Naive B cell (primary cell): ENCODE measurements around the gene NRDE2. TPM values are rescaled to one million over a fixed set of nuclear protein-coding genes. Genes with fewer than 3 reads are reported as not detected.
A peak's percentile ranks its signal among the peaks of the same experiment; 100 is the strongest.

Source experiments
- ATAC-seq, 2 donors: fragments of 150-1000 bp; cut with Tn5 transposase; 2 replicates each; pipeline ENCODE4 v1.10.0; 2021; ENCODE audit warnings: low read depth in 2 of 2, mild to moderate bottlenecking in 2 of 2, moderate library complexity in 2 of 2
- DNase-seq: peaks from one replicate; pipeline ENCODE4 v3.0.0; 2022
- H3K27ac Mint-ChIP-seq, 6 donors: one replicate each; pipeline ENCODE4 v1.8.0; 2020 to 2022; ENCODE audit warnings: mild to moderate bottlenecking in 6 of 6, mixed read lengths in 6 of 6, moderate library complexity in 5 of 6, inconsistent platforms in 2 of 6
- H3K27me3 Mint-ChIP-seq, 3 donors: one replicate each; pipeline ENCODE4 v1.8.0; 2021 to 2022; ENCODE audit warnings: mixed read lengths in 3 of 3, mild to moderate bottlenecking in 1 of 3
- H3K36me3 Mint-ChIP-seq, 2 donors: one replicate each; pipeline ENCODE4 v1.8.0; 2020 to 2022; ENCODE audit warnings: mixed read lengths in 2 of 2, inconsistent platforms in 1 of 2, mild to moderate bottlenecking in 1 of 2
- H3K4me1 Mint-ChIP-seq, 3 donors: one replicate each; pipeline ENCODE4 v1.8.0; 2020 to 2022; ENCODE audit warnings: mixed read lengths in 3 of 3, inconsistent platforms in 1 of 3, mild to moderate bottlenecking in 1 of 3, moderate library complexity in 1 of 3
- H3K4me3 Mint-ChIP-seq, 8 donors: one replicate each; pipeline ENCODE4 v1.8.0; 2020 to 2022; ENCODE audit warnings: mild to moderate bottlenecking in 8 of 8, mixed read lengths in 8 of 8, moderate library complexity in 8 of 8, inconsistent platforms in 2 of 8
- H3K9me3 Mint-ChIP-seq, 7 donors: one replicate each; pipeline ENCODE4 v1.8.0; 2020 to 2022; ENCODE audit warnings: mixed read lengths in 7 of 7, mild to moderate bottlenecking in 5 of 7, inconsistent platforms in 2 of 7, moderate library complexity in 1 of 7
- polyA plus RNA-seq, 6 donors: library from polyadenylated mRNA; unstranded; fragments of 300-500 nt; fragmentation: Illumina TruSeq; gene quantifications; one replicate each; pipeline ENCODE4 v1.2.3, GENCODE V29; 2021; ENCODE audit warnings: low read depth in 6 of 6

Gene NRDE2, protein sequence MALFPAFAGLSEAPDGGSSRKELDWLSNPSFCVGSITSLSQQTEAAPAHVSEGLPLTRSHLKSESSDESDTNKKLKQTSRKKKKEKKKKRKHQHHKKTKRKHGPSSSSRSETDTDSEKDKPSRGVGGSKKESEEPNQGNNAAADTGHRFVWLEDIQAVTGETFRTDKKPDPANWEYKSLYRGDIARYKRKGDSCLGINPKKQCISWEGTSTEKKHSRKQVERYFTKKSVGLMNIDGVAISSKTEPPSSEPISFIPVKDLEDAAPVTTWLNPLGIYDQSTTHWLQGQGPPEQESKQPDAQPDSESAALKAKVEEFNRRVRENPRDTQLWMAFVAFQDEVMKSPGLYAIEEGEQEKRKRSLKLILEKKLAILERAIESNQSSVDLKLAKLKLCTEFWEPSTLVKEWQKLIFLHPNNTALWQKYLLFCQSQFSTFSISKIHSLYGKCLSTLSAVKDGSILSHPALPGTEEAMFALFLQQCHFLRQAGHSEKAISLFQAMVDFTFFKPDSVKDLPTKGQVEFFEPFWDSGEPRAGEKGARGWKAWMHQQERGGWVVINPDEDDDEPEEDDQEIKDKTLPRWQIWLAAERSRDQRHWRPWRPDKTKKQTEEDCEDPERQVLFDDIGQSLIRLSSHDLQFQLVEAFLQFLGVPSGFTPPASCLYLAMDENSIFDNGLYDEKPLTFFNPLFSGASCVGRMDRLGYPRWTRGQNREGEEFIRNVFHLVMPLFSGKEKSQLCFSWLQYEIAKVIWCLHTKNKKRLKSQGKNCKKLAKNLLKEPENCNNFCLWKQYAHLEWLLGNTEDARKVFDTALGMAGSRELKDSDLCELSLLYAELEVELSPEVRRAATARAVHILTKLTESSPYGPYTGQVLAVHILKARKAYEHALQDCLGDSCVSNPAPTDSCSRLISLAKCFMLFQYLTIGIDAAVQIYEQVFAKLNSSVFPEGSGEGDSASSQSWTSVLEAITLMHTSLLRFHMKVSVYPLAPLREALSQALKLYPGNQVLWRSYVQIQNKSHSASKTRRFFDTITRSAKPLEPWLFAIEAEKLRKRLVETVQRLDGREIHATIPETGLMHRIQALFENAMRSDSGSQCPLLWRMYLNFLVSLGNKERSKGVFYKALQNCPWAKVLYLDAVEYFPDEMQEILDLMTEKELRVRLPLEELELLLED
- 10 to 100 TPM in 5 of 6 donors, 1 to 10 TPM in 1; 9.9 to 21.0 (median 15.2) TPM for polyA plus RNA-seq

DNA sequence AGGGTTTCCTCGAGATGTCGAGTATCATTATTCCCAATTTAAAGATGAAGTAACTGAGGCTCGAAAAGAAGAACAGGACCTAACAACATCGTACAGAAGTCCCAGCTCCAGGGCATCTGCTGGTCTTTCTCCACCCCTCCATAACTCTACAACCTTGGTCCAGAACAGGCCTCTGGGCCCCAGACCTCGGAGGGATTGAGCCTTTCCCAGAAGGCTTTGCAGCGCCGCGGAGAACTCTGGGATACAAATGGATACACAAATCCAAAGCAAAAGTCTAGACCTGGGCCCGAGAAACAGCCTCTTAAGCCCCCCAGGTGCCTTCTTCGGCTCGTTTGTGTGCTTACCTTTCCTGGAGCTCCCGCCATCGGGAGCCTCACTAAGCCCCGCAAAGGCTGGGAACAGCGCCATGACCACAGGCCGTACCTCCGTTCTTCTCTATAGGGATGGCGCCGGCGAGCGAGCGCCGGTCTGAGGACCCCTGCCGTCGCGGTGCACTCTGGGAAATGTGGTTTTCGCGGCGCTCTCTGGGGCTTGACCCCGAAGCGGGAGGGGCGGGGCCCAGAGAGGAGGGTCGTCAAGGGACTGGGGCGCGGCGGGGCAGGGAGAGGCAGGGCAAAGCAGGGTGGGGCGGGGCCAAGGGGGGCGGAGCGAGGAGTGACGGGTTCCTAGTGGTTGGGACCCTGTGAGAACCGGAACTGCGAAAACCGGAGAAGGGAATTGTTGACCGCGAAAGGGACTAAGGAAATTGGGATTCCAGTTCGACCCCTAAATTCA lies at the start of gene NRDE2:
NRDE2 (minus strand) TSS at position 445 of the 774 bp plus-strand sequence; CDS start at position 408, 37 bp downstream.
- H3K9me3 Mint-ChIP-seq = peaks cover 0 to 2% (median 0%) of the 10 kb centered on the region in 7 donors
- peak within 1 kb of the TSS; percentile 87 to 98 (median 96) for H3K4me3 Mint-ChIP-seq
- ATAC-seq = peak; percentile 96
- H3K27me3 Mint-ChIP-seq = peaks cover 7 to 16% (median 16%) of the 10 kb centered on the region in 3 donors
- DNase-seq = peak; percentile 92
- H3K4me1 Mint-ChIP-seq = peaks cover 12 to 25% (median 18%) of the 10 kb centered on the region in 3 donors
- H3K27ac Mint-ChIP-seq = peak within 1 kb of the TSS; percentile 93 to 98 (median 96)
- no peaks in the 10 kb centered on the region for H3K36me3 Mint-ChIP-seq

- DNase-seq = no peak
- Mint-ChIP-seq H3K4me1 (peaks cover 0 to 9% (median 0%) of the 10 kb centered on the region in 3 donors), H3K9me3 (no peaks in the 10 kb centered on the region), H3K4me3 (peak overlapping the region in 3 of 8 donors; percentile 24 to 53 (median 53)), H3K27me3 (no peaks in the 10 kb centered on the region), H3K27ac (peak overlapping the region in 3 of 6 donors; percentile 17 to 95 (median 54)), H3K36me3 (no peaks in the 10 kb centered on the region)
- ATAC-seq = no peak
Observed at GRCh38 chr14:90381011-90381786, 49.5 kb upstream of the NRDE2 start.

GRCh38 chr14:90379106-90379505 lies 47.4 kb upstream of the NRDE2 start:
- ATAC-seq = no peak
- Mint-ChIP-seq H3K9me3 (no peaks in the 10 kb centered on the region), H3K36me3 (no peaks in the 10 kb centered on the region), H3K27me3 (no peaks in the 10 kb centered on the region), H3K27ac (no peak overlapping the region), H3K4me3 (peak overlapping the region in 1 of 8 donors; percentile 48), H3K4me1 (peaks cover 0 to 2% (median 0%) of the 10 kb centered on the region in 3 donors)
- DNase-seq = no peak

DNA sequence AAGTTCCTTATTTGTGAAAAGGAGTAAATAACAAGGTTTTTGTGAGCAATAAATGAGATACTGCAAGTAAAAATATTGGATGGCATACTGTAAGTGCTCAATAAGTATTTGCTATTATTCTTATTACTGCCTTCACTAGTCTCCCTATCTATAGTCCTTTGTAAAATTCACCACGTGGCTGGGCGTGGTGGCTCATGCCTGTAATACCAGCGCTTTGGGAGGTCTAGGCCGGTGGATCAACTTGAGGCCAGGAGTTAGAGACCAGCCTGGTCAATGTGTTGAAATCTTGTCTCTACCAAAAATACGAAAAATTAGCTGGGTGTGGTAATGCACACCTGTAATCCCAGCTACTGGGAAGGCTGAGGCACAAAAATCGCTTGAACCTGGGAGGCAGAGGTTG lies 46.5 kb upstream of the NRDE2 start:
- ATAC-seq (no peak), DNase-seq (no peak)
- H3K9me3 Mint-ChIP-seq = no peaks in the 10 kb centered on the region
- no peaks in the 10 kb centered on the region for H3K4me1 Mint-ChIP-seq
- H3K27ac Mint-ChIP-seq = peak overlapping the region in 1 of 6 donors; percentile 32
- no peak overlapping the region for H3K4me3 Mint-ChIP-seq
- no peaks in the 10 kb centered on the region for H3K36me3 Mint-ChIP-seq
- H3K27me3 Mint-ChIP-seq = no peaks in the 10 kb centered on the region

DNA sequence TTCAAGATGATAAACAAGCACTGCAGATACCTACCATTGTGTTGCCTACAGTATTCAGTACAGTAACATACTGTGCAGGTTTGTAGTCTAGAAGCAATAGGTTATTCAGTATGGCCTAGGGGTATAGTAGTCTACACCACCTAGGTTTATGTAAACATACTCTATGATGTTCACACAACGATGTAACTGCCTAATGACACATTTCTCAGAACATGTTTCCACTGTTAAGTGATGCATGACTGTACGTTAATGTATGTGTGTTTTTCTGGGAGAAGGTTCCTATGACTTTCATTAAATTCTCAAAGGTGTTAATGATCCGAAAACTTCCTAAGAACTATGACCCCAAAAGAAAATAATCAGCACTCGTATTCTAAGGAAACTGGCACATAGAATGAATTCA lies 44.2 kb upstream of the NRDE2 start:
- no peak overlapping the region for H3K27ac Mint-ChIP-seq
- peaks cover 0 to 11% (median 2%) of the 10 kb centered on the region in 3 donors for H3K27me3 Mint-ChIP-seq
- no peaks in the 10 kb centered on the region for H3K9me3 Mint-ChIP-seq
- no peak overlapping the region for H3K4me3 Mint-ChIP-seq
- no peak for DNase-seq
- H3K36me3 Mint-ChIP-seq = no peaks in the 10 kb centered on the region
- no peaks in the 10 kb centered on the region for H3K4me1 Mint-ChIP-seq
- no peak for ATAC-seq

DNA sequence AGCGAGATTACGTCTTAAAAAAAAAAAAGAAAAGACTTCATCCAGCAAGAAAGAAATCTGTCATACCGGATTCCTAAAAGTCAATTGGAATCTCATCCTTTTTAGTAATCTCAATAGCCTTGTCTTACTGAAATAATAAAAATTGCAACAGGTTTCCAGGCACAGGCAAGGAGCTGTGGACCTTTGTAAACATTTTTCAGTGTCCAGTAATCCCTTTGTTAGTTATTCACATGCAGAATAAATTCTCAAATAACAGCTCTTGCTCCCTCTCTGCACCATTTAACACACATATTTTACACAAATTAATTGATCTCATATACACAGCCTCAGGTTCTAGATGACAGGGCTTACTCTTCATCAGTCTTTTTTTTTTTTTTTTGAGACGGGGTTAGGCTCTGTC lies 43.1 kb upstream of the NRDE2 start:
- peaks cover 0 to 11% (median 8%) of the 10 kb centered on the region in 3 donors for H3K27me3 Mint-ChIP-seq

GRCh38 chr14:90373887-90374286 lies 42.1 kb upstream of the NRDE2 start:
- Mint-ChIP-seq H3K27ac (no peak overlapping the region), H3K4me1 (no peaks in the 10 kb centered on the region), H3K36me3 (no peaks in the 10 kb centered on the region), H3K27me3 (peaks cover 0 to 11% (median 8%) of the 10 kb centered on the region in 3 donors), H3K4me3 (no peak overlapping the region), H3K9me3 (no peaks in the 10 kb centered on the region)
- ATAC-seq = no peak
- no peak for DNase-seq

More for the DNA sequence above, 43.1 kb upstream of the NRDE2 start:
- no peaks in the 10 kb centered on the region for H3K36me3 Mint-ChIP-seq
- no peaks in the 10 kb centered on the region for H3K4me1 Mint-ChIP-seq
- ATAC-seq = no peak
- DNase-seq = no peak
- H3K27ac Mint-ChIP-seq = no peak overlapping the region
- H3K4me3 Mint-ChIP-seq = no peak overlapping the region
- no peaks in the 10 kb centered on the region for H3K9me3 Mint-ChIP-seq

- ATAC-seq (peak; percentile 64 to 70), DNase-seq (peak; percentile 10)
- H3K36me3 Mint-ChIP-seq = no peaks in the 10 kb centered on the region
- no peak overlapping the region for H3K4me3 Mint-ChIP-seq
- no peaks in the 10 kb centered on the region for H3K4me1 Mint-ChIP-seq
- H3K9me3 Mint-ChIP-seq = no peaks in the 10 kb centered on the region
- H3K27me3 Mint-ChIP-seq = peaks cover 3 to 15% (median 8%) of the 10 kb centered on the region in 3 donors
- no peak overlapping the region for H3K27ac Mint-ChIP-seq
Observed at GRCh38 chr14:90368946-90369721, 37.4 kb upstream of the NRDE2 start.

- no peaks in the 10 kb centered on the region for H3K36me3 Mint-ChIP-seq
- ATAC-seq (no peak), DNase-seq (no peak)
- no peaks in the 10 kb centered on the region for H3K4me1 Mint-ChIP-seq
- no peaks in the 10 kb centered on the region for H3K9me3 Mint-ChIP-seq
- H3K27ac Mint-ChIP-seq = no peak overlapping the region
- H3K27me3 Mint-ChIP-seq = peaks cover 13 to 31% (median 19%) of the 10 kb centered on the region in 3 donors
- H3K4me3 Mint-ChIP-seq = no peak overlapping the region
Observed at GRCh38 chr14:90362558-90362896, 30.8 kb upstream of the NRDE2 start.

- no peaks in the 10 kb centered on the region for H3K4me1 Mint-ChIP-seq
Observed at GRCh38 chr14:90361865-90362557, 30.3 kb upstream of the NRDE2 start.

GRCh38 chr14:90358359-90358758 lies 26.6 kb upstream of the NRDE2 start:
- Mint-ChIP-seq H3K4me1 (no peaks in the 10 kb centered on the region), H3K27ac (no peak overlapping the region), H3K27me3 (peaks cover 21 to 35% (median 27%) of the 10 kb centered on the region in 3 donors), H3K4me3 (no peak overlapping the region), H3K9me3 (no peaks in the 10 kb centered on the region), H3K36me3 (no peaks in the 10 kb centered on the region)
- no peak for ATAC-seq
- no peak for DNase-seq

More at GRCh38 chr14:90361865-90362557, 30.3 kb upstream of the NRDE2 start:
- Mint-ChIP-seq H3K4me3 (no peak overlapping the region), H3K36me3 (no peaks in the 10 kb centered on the region), H3K9me3 (no peaks in the 10 kb centered on the region), H3K27me3 (peaks cover 18 to 31% (median 19%) of the 10 kb centered on the region in 3 donors), H3K27ac (peak overlapping the region in 1 of 6 donors; percentile 25)
- ATAC-seq (no peak), DNase-seq (no peak)
